WTC11 (cell line): ENCODE results near the gene STXBP1. TPM values are rescaled to one million over a fixed set of nuclear protein-coding genes. Genes with fewer than 3 reads are reported as not detected.

Source experiments
- ATAC-seq: fragments of 200-7000 bp; cut with Tn5 transposase; 2 replicates; pipeline ENCODE4 v1.10.0; 2021; ENCODE audit warnings: mild to moderate bottlenecking, moderate library complexity
- CTCF ChIA-PET: fragments of 300-600 bp; sonication (Branson Sonifier 250); formaldehyde crosslinking; loops from one replicate; lab custom pipeline; 2021; ENCODE audit warnings: antibody characterized with exemption; lab: Charles Lee
- POLR2A ChIA-PET: fragments of 350-600 bp; sonication (Branson Sonifier 250); formaldehyde crosslinking; loops from one replicate; lab custom pipeline; 2021; ENCODE audit warnings: antibody characterized with exemption; lab: Charles Lee
- DNase-seq: peaks from one replicate; pipeline ENCODE4 v3.0.0; 2021; ENCODE audit warnings: low spot score
- H3K27ac Mint-ChIP-seq: 2 replicates; pipeline ENCODE4 v1.8.0; 2021; ENCODE audit warnings: mixed read lengths
- H3K27me3 Mint-ChIP-seq: 2 replicates; pipeline ENCODE4 v1.8.0; 2021; ENCODE audit warnings: low read depth, mild to moderate bottlenecking, moderate library complexity, mixed read lengths
- H3K36me3 Mint-ChIP-seq: 2 replicates; pipeline ENCODE4 v1.8.0; 2021; ENCODE audit warnings: mixed read lengths
- H3K4me1 Mint-ChIP-seq: 2 replicates; pipeline ENCODE4 v1.8.0; 2022; ENCODE audit warnings: mixed read lengths
- H3K4me3 Mint-ChIP-seq: 2 replicates; pipeline ENCODE4 v1.8.0; 2021; ENCODE audit warnings: mild to moderate bottlenecking, moderate library complexity, mixed read lengths
- H3K9me3 Mint-ChIP-seq: 2 replicates; pipeline ENCODE4 v1.8.0; 2021; ENCODE audit warnings: mixed read lengths
- ATF6 ChIP-seq: sonication (generic); formaldehyde crosslinking; IDR thresholded peaks from 2 replicates; pipeline ENCODE4 v1.8.1; 2023; ENCODE audit warnings: mild to moderate bottlenecking, missing genetic modification reagents
- GRHL2 ChIP-seq: fragments of 250-450 bp; sonication (Bioruptor Pico); IDR thresholded peaks from 2 replicates; pipeline ENCODE4 v1.8.0; 2022; ENCODE audit warnings: mild to moderate bottlenecking, moderate library complexity; ENCODE audit not compliant: insufficient replicate concordance, severe bottlenecking
- GTF2I ChIP-seq: fragments of 250-450 bp; sonication (Bioruptor Pico); conservative IDR thresholded peaks from 2 replicates; pipeline ENCODE4 v1.4.0; 2021; ENCODE audit warnings: mild to moderate bottlenecking
- NR2C2 ChIP-seq: sonication (generic); formaldehyde crosslinking; IDR thresholded peaks from 2 replicates; pipeline ENCODE4 v1.8.0; 2022; ENCODE audit warnings: mild to moderate bottlenecking, missing genetic modification reagents
- OVOL2 ChIP-seq: fragments of 250-450 bp; sonication (Bioruptor Pico); IDR thresholded peaks from 2 replicates; pipeline ENCODE4 v1.9.0; 2021; ENCODE audit warnings: mild to moderate bottlenecking, borderline replicate concordance
- PREB ChIP-seq: sonication (generic); formaldehyde crosslinking; IDR thresholded peaks from 2 replicates; pipeline ENCODE4 v1.8.1; 2022; ENCODE audit warnings: mild to moderate bottlenecking, missing genetic modification reagents, moderate library complexity, borderline replicate concordance
- PRRX2 ChIP-seq: fragments of 250-450 bp; sonication (Bioruptor Pico); IDR thresholded peaks from 2 replicates; pipeline ENCODE4 v1.8.0; 2021; ENCODE audit warnings: mild to moderate bottlenecking
- SMAD3 ChIP-seq: sonication (generic); formaldehyde crosslinking; IDR thresholded peaks from 2 replicates; pipeline ENCODE4 v1.8.0; 2022; ENCODE audit warnings: missing genetic modification reagents, mild to moderate bottlenecking, borderline replicate concordance
- SOX15 ChIP-seq: fragments of 250-450 bp; sonication (Bioruptor Pico); IDR thresholded peaks from 2 replicates; pipeline ENCODE4 v1.9.0; 2021; ENCODE audit warnings: mild to moderate bottlenecking
- SP1 ChIP-seq: sonication (generic); formaldehyde crosslinking; conservative IDR thresholded peaks from 2 replicates; pipeline ENCODE4 v1.8.1; 2022; ENCODE audit warnings: missing genetic modification reagents
- TCF7 ChIP-seq: sonication (generic); formaldehyde crosslinking; IDR thresholded peaks from 2 replicates; pipeline ENCODE4 v1.8.0; 2022; ENCODE audit warnings: mild to moderate bottlenecking, low read depth, missing genetic modification reagents, moderate library complexity
- TEAD4 ChIP-seq: sonication (generic); formaldehyde crosslinking; IDR thresholded peaks from 2 replicates; pipeline ENCODE4 v1.8.0; 2022; ENCODE audit warnings: mild to moderate bottlenecking, missing genetic modification reagents
- ZNF121 ChIP-seq: sonication (generic); formaldehyde crosslinking; IDR thresholded peaks from 2 replicates; pipeline ENCODE4 v1.8.0; 2023; ENCODE audit warnings: missing genetic modification reagents
- ZNF138 ChIP-seq: sonication (generic); formaldehyde crosslinking; conservative IDR thresholded peaks from 2 replicates; pipeline ENCODE4 v1.8.1; 2022; ENCODE audit warnings: mild to moderate bottlenecking, moderate library complexity, missing genetic modification reagents
- ZNF219 ChIP-seq: sonication (generic); formaldehyde crosslinking; IDR thresholded peaks from 2 replicates; pipeline ENCODE4 v1.8.0; 2023; ENCODE audit warnings: missing genetic modification reagents, mild to moderate bottlenecking, borderline replicate concordance
- ZNF396 ChIP-seq: fragments of 250-450 bp; sonication (Bioruptor Pico); IDR thresholded peaks from 2 replicates; pipeline ENCODE4 v1.8.0; 2021; ENCODE audit warnings: mild to moderate bottlenecking, moderate library complexity, borderline replicate concordance
- ZNF532 ChIP-seq: fragments of 250-450 bp; sonication (Bioruptor Pico); IDR thresholded peaks from 2 replicates; pipeline ENCODE4 v1.9.0; 2021; ENCODE audit warnings: mild to moderate bottlenecking, borderline replicate concordance
- total RNA-seq: library from RNA; stranded (reverse); gene quantifications from 3 replicates; pipeline ENCODE4 v1.2.3, GENCODE V29; 2021
- TF ChIP-seq, protein P1 (sequence below): sonication (generic); formaldehyde crosslinking; IDR thresholded peaks from 2 replicates; pipeline ENCODE4 v1.8.0; 2023; ENCODE audit warnings: missing genetic modification reagents, mild to moderate bottlenecking, borderline replicate concordance
- TF ChIP-seq, protein P2 (sequence below): sonication (generic); formaldehyde crosslinking; IDR thresholded peaks from 2 replicates; pipeline ENCODE4 v1.8.0; 2022; ENCODE audit warnings: mild to moderate bottlenecking, missing genetic modification reagents

The STXBP1 gene
- total RNA-seq, 1 experiment from 2014 or later: 37.1 TPM

DNA sequence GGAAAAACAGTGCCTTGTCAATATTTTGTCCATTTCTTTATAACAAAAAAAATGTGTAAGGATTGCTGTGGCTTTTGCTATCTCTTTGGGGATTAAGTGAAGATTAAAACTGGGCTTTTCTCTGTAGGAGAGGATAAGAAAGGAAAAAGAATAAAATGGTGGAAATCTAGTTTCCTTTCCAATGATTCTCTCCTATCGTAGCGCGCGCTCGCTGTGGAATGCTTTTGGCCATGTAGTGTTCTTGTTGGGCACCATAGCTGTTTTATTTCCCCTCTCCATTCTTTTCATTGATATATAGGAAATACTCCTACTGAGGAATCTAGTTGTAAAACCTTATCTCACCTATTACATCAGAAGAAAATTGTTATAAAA lies 1.5 kb downstream of the STXBP1 start:
- TF ChIP-seq OVOL2 (CRISPR knock-in tag) (no peak), ZNF219 (no peak), ZNF121 (CRISPR knock-in tag) (no peak), TEAD4 (no peak), NR2C2 (CRISPR knock-in tag) (no peak), GRHL2 (no peak), SMAD3 (CRISPR knock-in tag) (no peak), PREB (CRISPR knock-in tag) (no peak), GTF2I (CRISPR knock-in tag) (no peak), TCF7 (no peak), ZNF532 (CRISPR knock-in tag) (no peak), PRRX2 (CRISPR knock-in tag) (no peak), ZNF138 (CRISPR knock-in tag) (no peak), SOX15 (no peak), ATF6 (CRISPR knock-in tag) (no peak), SP1 (no peak), ZNF396 (CRISPR knock-in tag) (no peak)
- TF ChIP-seq, protein P1, sequence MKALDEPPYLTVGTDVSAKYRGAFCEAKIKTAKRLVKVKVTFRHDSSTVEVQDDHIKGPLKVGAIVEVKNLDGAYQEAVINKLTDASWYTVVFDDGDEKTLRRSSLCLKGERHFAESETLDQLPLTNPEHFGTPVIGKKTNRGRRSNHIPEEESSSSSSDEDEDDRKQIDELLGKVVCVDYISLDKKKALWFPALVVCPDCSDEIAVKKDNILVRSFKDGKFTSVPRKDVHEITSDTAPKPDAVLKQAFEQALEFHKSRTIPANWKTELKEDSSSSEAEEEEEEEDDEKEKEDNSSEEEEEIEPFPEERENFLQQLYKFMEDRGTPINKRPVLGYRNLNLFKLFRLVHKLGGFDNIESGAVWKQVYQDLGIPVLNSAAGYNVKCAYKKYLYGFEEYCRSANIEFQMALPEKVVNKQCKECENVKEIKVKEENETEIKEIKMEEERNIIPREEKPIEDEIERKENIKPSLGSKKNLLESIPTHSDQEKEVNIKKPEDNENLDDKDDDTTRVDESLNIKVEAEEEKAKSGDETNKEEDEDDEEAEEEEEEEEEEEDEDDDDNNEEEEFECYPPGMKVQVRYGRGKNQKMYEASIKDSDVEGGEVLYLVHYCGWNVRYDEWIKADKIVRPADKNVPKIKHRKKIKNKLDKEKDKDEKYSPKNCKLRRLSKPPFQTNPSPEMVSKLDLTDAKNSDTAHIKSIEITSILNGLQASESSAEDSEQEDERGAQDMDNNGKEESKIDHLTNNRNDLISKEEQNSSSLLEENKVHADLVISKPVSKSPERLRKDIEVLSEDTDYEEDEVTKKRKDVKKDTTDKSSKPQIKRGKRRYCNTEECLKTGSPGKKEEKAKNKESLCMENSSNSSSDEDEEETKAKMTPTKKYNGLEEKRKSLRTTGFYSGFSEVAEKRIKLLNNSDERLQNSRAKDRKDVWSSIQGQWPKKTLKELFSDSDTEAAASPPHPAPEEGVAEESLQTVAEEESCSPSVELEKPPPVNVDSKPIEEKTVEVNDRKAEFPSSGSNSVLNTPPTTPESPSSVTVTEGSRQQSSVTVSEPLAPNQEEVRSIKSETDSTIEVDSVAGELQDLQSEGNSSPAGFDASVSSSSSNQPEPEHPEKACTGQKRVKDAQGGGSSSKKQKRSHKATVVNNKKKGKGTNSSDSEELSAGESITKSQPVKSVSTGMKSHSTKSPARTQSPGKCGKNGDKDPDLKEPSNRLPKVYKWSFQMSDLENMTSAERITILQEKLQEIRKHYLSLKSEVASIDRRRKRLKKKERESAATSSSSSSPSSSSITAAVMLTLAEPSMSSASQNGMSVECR: no peak
- TF ChIP-seq, protein P2, sequence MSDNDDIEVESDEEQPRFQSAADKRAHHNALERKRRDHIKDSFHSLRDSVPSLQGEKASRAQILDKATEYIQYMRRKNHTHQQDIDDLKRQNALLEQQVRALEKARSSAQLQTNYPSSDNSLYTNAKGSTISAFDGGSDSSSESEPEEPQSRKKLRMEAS: no peak
- no peaks in the 10 kb centered on the region for H3K36me3 Mint-ChIP-seq
- peaks cover 20% of the 10 kb centered on the region for H3K4me1 Mint-ChIP-seq
- H3K4me3 Mint-ChIP-seq: peak overlapping the region; percentile 95
- peaks cover 40% of the 10 kb centered on the region for H3K27me3 Mint-ChIP-seq
- DNase-seq: no peak
- H3K27ac Mint-ChIP-seq: no peak overlapping the region
- H3K9me3 Mint-ChIP-seq: no peaks in the 10 kb centered on the region
- ChIA-PET POLR2A (no interaction called here), CTCF (interaction anchor here (0.6 to 2.8 kb wide), 6 partner anchors 11 to 124 kb away, joined by 3 to 14 read pairs (median 4); partner anchors contain the start of gene TOR2A)
- no peak for ATAC-seq
